Keratinocyte (primary cell): Measurements from ENCODE around the gene TCF19. TPM values are rescaled to one million over a fixed set of nuclear protein-coding genes. Genes with fewer than 3 reads are reported as not detected.

ENCODE experiments used
- DNase-seq: peaks from one replicate; pipeline ENCODE4 v3.0.0-alpha.2; 2011; ENCODE audit warnings: low read depth, missing footprints, low spot score
- FAIRE-seq: peaks from 2 replicates; lab custom pipeline; 2011; peaks lifted over from hg19 to GRCh38; lab: Jason Lieb, UNC
- H2AFZ ChIP-seq: 2 replicates; pipeline ENCODE4 v1.6.0; 2012; ENCODE audit warnings: low read length, control low read depth, inconsistent platforms; ENCODE audit not compliant: control insufficient read depth
- H3K27ac ChIP-seq: 2 replicates; pipeline ENCODE4 v1.5.1; 2011; ENCODE audit warnings: low read length; ENCODE audit not compliant: control insufficient read depth, insufficient read depth
- H3K27me3 ChIP-seq: 3 replicates; pipeline ENCODE4 v1.6.0; 2011; ENCODE audit warnings: low read length; ENCODE audit not compliant: control insufficient read depth, insufficient read depth; ENCODE audit errors: extremely low read depth
- H3K36me3 ChIP-seq, 2 experiments: 2 replicates in 1 of 2; 3 replicates in 1 of 2; pipeline ENCODE4 v1.5.1; 2011; ENCODE audit warnings: low read length in 2 of 2, mild to moderate bottlenecking in 1 of 2; ENCODE audit not compliant: control insufficient read depth in 2 of 2, insufficient read depth in 2 of 2; ENCODE audit errors: extremely low read depth in 1 of 2
- H3K4me1 ChIP-seq: 3 replicates; pipeline ENCODE4 v1.5.1; 2011; ENCODE audit warnings: low read length; ENCODE audit not compliant: control insufficient read depth, insufficient read depth; ENCODE audit errors: extremely low read depth
- H3K4me2 ChIP-seq: 3 replicates; pipeline ENCODE4 v1.6.0; 2011; ENCODE audit warnings: low read depth, low read length; ENCODE audit not compliant: control insufficient read depth, insufficient read depth; ENCODE audit errors: extremely low read depth
- H3K4me3 ChIP-seq, 3 experiments: fragments of 200-600 bp in 1 of 3; sonication (generic) in 1 of 3; 2 replicates in 2 of 3; 3 replicates in 1 of 3; pipeline ENCODE4 v1.5.1; 2011 to 2016; ENCODE audit warnings: low read length in 3 of 3, mild to moderate bottlenecking in 3 of 3, control low read depth in 2 of 3, inconsistent platforms in 1 of 3, low read depth in 1 of 3, mixed read lengths in 1 of 3, mixed run types in 1 of 3, moderate library complexity in 1 of 3; ENCODE audit not compliant: control insufficient read depth in 2 of 3, insufficient read depth in 2 of 3; ENCODE audit errors: extremely low read depth in 1 of 3
- H3K79me2 ChIP-seq: 2 replicates; pipeline ENCODE4 v1.6.0; 2012; ENCODE audit warnings: low read length; ENCODE audit not compliant: control insufficient read depth, insufficient read depth
- H3K9ac ChIP-seq: 3 replicates; pipeline ENCODE4 v1.6.0; 2011; ENCODE audit warnings: low read length; ENCODE audit not compliant: control insufficient read depth, insufficient read depth; ENCODE audit errors: extremely low read depth
- H3K9me1 ChIP-seq: 3 replicates; pipeline ENCODE4 v1.6.0; 2011; ENCODE audit warnings: low read length; ENCODE audit not compliant: control insufficient read depth, insufficient read depth; ENCODE audit errors: extremely low read depth
- H3K9me3 ChIP-seq: 2 replicates; pipeline ENCODE4 v1.5.1; 2012; ENCODE audit warnings: low read depth, low read length; ENCODE audit not compliant: control insufficient read depth
- H4K20me1 ChIP-seq: 3 replicates; pipeline ENCODE4 v1.6.0; 2011; ENCODE audit warnings: low read length; ENCODE audit not compliant: control insufficient read depth, insufficient read depth; ENCODE audit errors: extremely low read depth
- CTCF ChIP-seq, 3 experiments: IDR thresholded peaks in 1 of 3; conservative IDR thresholded peaks in 1 of 3; optimal IDR thresholded peaks in 1 of 3; 2 replicates in 2 of 3; 3 replicates in 1 of 3; pipeline versions ENCODE3 to v1.5.1; 2011; ENCODE audit warnings: low read length in 3 of 3, mild to moderate bottlenecking in 3 of 3, moderate library complexity in 2 of 3, control low read depth in 1 of 3, inconsistent platforms in 1 of 3; ENCODE audit not compliant: insufficient read depth in 2 of 3; ENCODE audit errors: extremely low read depth in 1 of 3
- EZH2 ChIP-seq: IDR thresholded peaks from one replicate; pipeline ENCODE4 v1.6.1; 2012; ENCODE audit warnings: inconsistent platforms, mild to moderate bottlenecking, low read length, moderate library complexity
- dilution Hi-C: fragments of 300-500 bp; cut with MboI; formaldehyde crosslinking; loops from one replicate; pipeline ENCODE4 v1.7.0; 2020; ENCODE audit warnings: low sequenced_read_pairs; ENCODE audit not compliant: extremely low pct_ligation_motif_present
- polyA plus RNA-seq, 5 experiments: library from polyadenylated mRNA; depleted of rRNA in 3 of 5; stranded (reverse) in 3 of 5; stranded (forward) in 1 of 5; unstranded in 1 of 5; fragments of >200 nt; gene quantifications; 1 replicate in 1 of 5; 2 replicates in 3 of 5; 3 replicates in 1 of 5; pipeline versions ENCODE4 v1.2.1 to v1.2.3, GENCODE V29; 2011 to 2012; ENCODE audit warnings: missing spikeins in 2 of 5, low read depth in 1 of 5, low replicate concordance in 1 of 5

TCF19 gene
- polyA plus RNA-seq, 1 donor (not counting 4 experiments of a cell fraction or from before 2014, with no cell fraction given), result 7.4 TPM

GRCh38 chr6:31157513-31158139 is 763 bp upstream of the TCF19 start, which contains the start of gene CCHCR1:
Gene CCHCR1 (minus strand): TSS chr6:31157802. CDS start chr6:31157600, 202 bp downstream.
- Histone ChIP-seq H2AFZ (peak within 1 kb of the TSS; percentile 92), H3K36me3 (peaks cover 0 to 2% of the 10 kb centered on the region in 2 experiments), H3K9me3 (no peaks in the 10 kb centered on the region), H3K9me1 (no peaks in the 10 kb centered on the region), H3K4me2 (peak within 1 kb of the TSS; percentile 94), H3K9ac (peak within 1 kb of the TSS; percentile 81), H3K27ac (peak within 1 kb of the TSS; percentile 59), H4K20me1 (no peaks in the 10 kb centered on the region), H3K4me1 (peaks cover 13% of the 10 kb centered on the region), H3K79me2 (peaks cover 10% of the 10 kb centered on the region), H3K4me3 (peak within 1 kb of the TSS; percentile 69 to 94 (median 85)), H3K27me3 (no peaks in the 10 kb centered on the region)
- FAIRE-seq, result no peak
- TF ChIP-seq EZH2 (no peak), CTCF (optimal IDR thresholded peaks at IDR 0.05 in 1 of 3, IDR thresholded peaks at IDR 0.05 in 1 of 3, conservative IDR thresholded peaks at IDR 0.05 in 1 of 3; ENCODE audit: extremely low read depth in 1 of 3, insufficient read depth in 2 of 3, low read length in 3 of 3) (no peak)
- dilution Hi-C loops, result no loop called here
- DNase-seq, result no peak

GRCh38 chr6:31158863-31159855 is 770 bp downstream of the TCF19 start:
- Histone ChIP-seq H3K27ac (peak overlapping the region; percentile 23), H3K36me3 (peaks cover 0 to 2% of the 10 kb centered on the region in 2 experiments), H3K4me1 (peaks cover 15% of the 10 kb centered on the region), H3K4me3 (peak overlapping the region; percentile 55 to 94 (median 79)), H3K9ac (peak overlapping the region; percentile 75), H3K27me3 (no peaks in the 10 kb centered on the region), H2AFZ (peak overlapping the region; percentile 58), H4K20me1 (no peaks in the 10 kb centered on the region), H3K9me3 (no peaks in the 10 kb centered on the region), H3K79me2 (peaks cover 10% of the 10 kb centered on the region), H3K4me2 (peak overlapping the region; percentile 94), H3K9me1 (no peaks in the 10 kb centered on the region)
- no peak for TF ChIP-seq EZH2
- TF ChIP-seq CTCF (optimal IDR thresholded peaks at IDR 0.05 in 1 of 3, IDR thresholded peaks at IDR 0.05 in 1 of 3, conservative IDR thresholded peaks at IDR 0.05 in 1 of 3; ENCODE audit: extremely low read depth in 1 of 3, insufficient read depth in 2 of 3, low read length in 3 of 3), result peak in 1 of 3 experiments; percentile 39
- DNase-seq, result no peak
- dilution Hi-C loops, result no loop called here
- FAIRE-seq, result no peak
